ENCODE data around the gene RHEBL1.

RHEBL1 gene

DNA sequence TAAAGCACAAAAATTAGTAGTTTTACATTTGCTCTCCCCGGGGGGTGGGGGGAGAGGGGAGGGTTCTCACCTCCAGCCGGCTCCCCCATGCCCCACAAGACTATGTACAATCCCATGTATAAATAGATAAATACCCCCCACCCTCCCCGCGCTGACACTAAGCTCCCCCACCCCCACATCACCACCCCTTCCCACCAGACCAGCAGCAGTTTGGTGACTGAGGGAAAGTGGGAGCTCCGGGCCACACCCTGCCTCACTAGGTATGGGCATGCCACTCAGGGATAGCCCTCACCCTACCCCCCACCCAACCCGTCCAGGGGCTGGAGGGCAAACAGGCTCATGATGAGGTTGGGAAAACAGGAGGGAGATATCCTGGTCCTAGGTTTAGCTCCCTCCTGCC lies 49.3 kb downstream of the RHEBL1 start:
- H3K4me3 ChIP-seq (ENCODE audit: control insufficient read depth, low read depth, low read length), result no peak overlapping the region
- TF ChIP-seq CTCF (conservative IDR thresholded peaks at IDR 0.05; ENCODE audit: control insufficient read depth, insufficient read depth, low read depth, low read length), result no peak
- DNase-seq (ENCODE audit: low read depth), result no peak

DNA sequence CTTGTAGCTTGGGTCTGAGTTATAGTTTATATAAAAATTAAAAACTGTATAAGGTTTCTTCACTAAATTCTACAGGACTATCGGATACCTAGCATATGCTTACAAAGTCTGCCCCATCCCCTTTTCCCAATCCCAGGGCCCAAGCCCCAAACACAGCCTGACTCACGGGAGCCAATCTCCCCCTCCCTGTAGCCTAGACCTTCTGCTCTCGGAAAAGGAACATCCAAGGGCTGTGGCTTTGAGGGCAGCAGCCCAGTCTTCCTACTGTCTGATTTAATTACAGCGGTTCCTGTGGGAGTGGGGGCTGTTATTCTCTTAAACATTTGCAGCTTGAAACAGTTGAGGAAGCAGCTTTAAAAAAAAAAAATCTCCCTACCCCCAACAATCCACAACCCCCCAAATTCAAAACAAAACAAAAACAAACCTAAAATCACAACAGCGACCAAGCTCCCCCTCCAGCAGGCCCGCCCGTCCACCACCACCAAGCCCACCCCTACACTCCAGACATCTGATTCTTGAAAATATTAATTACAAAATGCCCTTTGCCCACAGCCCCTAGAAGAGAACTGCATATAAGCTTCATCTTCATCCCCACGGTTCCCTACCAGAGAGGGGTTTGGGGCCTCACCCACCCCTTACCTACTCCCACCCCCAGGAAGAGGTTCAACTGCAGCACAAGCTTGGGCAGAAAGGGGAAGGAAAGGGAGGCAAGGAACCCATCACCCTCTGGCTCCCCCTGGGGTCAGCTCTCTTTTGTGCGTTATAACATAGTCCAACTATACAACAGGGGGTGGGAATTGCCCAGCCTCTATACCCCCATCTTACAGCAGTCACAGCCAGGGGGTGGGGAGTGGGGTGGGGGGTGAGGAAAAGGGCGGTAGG lies 50.1 kb downstream of the RHEBL1 start:
- DNase-seq (ENCODE audit: low read depth), result peak; percentile 59
- peak; percentile 61 for TF ChIP-seq CTCF (conservative IDR thresholded peaks at IDR 0.05; ENCODE audit: control insufficient read depth, insufficient read depth, low read depth, low read length)
- no peak overlapping the region for H3K4me3 ChIP-seq (ENCODE audit: control insufficient read depth, low read depth, low read length)

DNA sequence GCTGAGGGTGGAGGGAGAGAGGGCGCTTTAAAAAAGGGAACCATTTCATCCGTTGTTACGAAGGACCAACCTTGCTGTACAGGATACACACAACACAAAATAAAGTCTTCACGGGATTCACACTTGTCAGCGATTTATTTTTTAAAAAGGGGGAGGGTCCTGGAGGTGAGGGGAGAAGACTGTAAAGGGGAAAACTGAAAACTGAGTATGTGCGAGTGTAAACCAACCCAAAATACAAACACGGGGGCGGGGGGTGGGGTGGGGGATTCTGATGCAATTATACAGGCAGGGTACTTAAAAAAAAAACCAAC lies 50.7 kb downstream of the RHEBL1 start:
- TF ChIP-seq CTCF (conservative IDR thresholded peaks at IDR 0.05; ENCODE audit: control insufficient read depth, insufficient read depth, low read depth, low read length), result no peak
- H3K4me3 ChIP-seq (ENCODE audit: control insufficient read depth, low read depth, low read length), result peak overlapping the region; percentile 97
- DNase-seq (ENCODE audit: low read depth), result no peak

GRCh38 chr12:49018261-49019119 lies 51.3 kb downstream of the RHEBL1 start, which contains the start of gene PRKAG1:
PRKAG1 (minus strand) TSS chr12:49018776; CDS start chr12:49018740, 36 bp downstream.
- peak; percentile 43 for TF ChIP-seq CTCF (conservative IDR thresholded peaks at IDR 0.05; ENCODE audit: control insufficient read depth, insufficient read depth, low read depth, low read length)
- peak within 1 kb of the TSS; percentile 97 for H3K4me3 ChIP-seq (ENCODE audit: control insufficient read depth, low read depth, low read length)

GRCh38 chr12:49017891-49018260 lies 51.9 kb downstream of the RHEBL1 start:
- DNase-seq (ENCODE audit: low read depth), result peak; percentile 53
- H3K4me3 ChIP-seq (ENCODE audit: control insufficient read depth, low read depth, low read length), result peak overlapping the region; percentile 97
- TF ChIP-seq CTCF (conservative IDR thresholded peaks at IDR 0.05; ENCODE audit: control insufficient read depth, insufficient read depth, low read depth, low read length), result no peak

More at GRCh38 chr12:49018261-49019119, 51.3 kb downstream of the RHEBL1 start, which contains the start of gene PRKAG1:
- DNase-seq (ENCODE audit: low read depth), result peak; percentile 95

DNA sequence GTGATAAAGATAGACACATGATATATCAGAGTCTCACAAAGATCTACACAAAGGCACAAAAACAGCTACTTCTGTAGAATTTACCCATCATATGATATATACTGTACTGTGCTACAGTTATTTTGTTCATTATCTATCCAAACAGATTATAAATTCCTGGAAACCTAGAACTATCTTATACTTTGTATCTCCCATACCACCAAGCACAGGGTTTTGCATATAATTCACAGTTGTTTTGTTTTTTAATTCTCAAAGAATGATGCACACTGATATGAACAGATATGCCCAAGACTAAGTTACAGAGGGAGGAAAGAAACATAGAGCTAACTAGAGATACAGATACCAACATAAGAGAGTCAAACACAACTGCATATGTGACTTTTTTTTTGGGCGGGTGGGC lies 54.6 kb downstream of the RHEBL1 start:
- H3K4me3 ChIP-seq (ENCODE audit: control insufficient read depth, low read depth, low read length), result no peak overlapping the region
- DNase-seq (ENCODE audit: low read depth), result no peak
- TF ChIP-seq CTCF (conservative IDR thresholded peaks at IDR 0.05; ENCODE audit: control insufficient read depth, insufficient read depth, low read depth, low read length), result no peak
